HG02678 (cell line): ENCODE data around the gene IQUB.
A peak's percentile ranks its signal among the peaks of the same experiment; 100 is the strongest.
"Not testable (repeated sequence)": the region's sequence is repeated elsewhere in the genome, so short reads cannot be mapped to it uniquely, and the experiment has no call there.

Experiments
- ATAC-seq: cut with Tn5 transposase; IDR thresholded peaks from one replicate; pipeline ENCODE4 v1.9.1; 2021; ENCODE audit warnings: mild to moderate bottlenecking, moderate library complexity; ENCODE audit not compliant: unreplicated experiment

IQUB gene

DNA sequence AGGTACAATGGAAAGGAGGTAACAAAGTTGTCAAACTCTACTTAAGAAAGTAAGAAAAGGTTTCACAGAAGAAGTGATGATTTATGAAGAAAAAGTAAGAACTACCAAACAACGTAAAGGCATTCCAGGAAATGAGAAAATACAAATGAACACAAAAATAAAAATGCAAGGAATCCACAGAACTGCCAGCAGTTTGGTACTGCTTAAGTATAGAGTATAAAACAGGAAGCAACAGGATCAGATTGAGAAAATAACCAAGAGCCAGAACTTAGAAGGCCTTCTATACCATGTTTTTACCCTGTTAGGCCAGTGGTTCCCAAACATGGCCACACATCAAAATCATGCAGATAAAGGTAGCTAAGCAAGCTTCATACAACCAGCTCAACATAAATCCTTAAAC, 14.0 kb upstream of the IQUB start:
- ATAC-seq = no peak

DNA sequence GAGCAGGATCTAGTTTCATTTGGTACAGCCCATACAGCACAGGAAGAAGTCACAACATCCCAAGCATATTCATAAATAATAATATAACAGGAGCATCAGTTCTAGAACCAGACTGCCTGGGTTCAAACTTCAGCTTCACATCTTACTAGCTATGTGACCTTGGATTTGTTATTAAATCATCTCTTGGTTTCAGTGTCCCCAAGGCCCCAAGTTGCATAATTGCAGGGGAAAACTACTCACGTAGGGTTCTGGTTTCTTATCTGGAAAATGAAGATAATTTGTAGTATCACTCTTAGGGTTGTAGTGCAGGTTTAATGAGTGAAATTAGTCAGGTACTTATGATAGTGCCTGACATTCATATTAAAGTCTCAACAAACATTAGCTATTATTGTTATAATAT, 5.5 kb upstream of the IQUB start:
- no peak for ATAC-seq

DNA sequence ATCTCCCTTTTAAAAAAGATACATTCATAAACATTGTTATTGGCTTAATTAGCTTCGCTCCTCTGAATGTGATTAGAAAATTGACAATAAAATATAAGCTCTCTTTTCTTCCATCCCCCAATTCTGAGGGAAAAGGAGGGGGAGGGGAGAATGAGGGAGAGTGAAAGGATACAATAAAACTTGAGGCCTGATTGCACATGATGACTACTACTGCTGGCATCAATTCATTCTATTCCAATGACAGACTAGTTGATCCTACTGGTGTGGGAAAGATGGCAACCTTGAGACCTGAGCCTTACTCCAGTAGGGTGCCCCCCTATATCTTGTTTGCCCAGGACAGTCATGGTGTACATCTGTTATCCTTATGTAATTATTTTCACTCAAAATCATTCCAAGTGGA, 4.5 kb upstream of the IQUB start:
- ATAC-seq = no peak

DNA sequence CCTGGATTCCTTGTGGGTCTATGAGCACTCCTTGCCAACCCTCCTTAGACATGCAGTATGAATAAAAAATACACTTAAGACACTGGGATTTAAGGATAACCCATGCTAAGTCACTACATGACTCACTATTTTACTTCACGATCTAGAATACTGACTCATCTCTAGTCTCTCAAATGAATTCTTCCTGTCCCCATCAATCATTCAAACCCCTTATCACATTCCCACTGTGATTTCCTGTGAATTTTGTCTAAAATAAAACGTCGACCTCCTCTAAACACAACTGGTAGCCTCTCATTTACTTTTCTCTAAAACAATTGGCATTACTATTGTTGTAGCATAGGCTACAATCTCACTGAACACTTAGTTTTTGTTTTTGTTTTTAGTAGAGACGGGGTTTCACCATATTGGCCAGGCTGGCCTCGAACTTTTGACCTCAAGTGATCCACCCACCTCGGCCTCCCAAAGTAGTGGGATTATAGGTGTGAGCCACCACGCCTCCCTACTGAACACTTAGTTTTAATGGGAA, 3.9 kb upstream of the IQUB start:
- no peak for ATAC-seq

DNA sequence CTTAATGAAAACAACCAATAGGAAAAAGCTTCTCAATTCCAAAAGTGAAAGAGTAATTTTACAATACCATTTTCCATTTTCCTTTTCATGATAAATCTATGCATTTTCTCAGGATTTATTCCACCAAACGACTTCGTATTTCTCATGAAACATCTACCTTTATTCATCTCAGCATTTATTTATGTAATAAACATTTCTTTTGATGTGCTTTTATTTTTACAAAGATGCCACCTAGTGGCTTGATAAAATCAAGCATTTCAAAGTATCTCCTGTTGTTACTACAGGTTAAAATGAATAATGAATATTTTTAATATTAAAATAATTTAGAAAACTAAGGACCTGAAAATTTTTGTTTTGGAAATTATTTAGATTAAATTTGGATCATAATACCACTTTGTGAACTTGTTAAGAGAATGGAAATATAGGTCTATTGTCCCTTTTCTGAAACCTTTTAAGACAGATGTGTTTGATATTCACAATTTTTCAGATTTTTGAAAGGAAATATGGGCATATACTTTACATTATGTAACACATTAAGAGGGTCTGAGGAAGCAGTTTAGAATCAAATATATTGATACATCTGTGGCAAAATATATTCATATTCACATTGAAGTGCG, 2.7 kb upstream of the IQUB start:
- no peak for ATAC-seq

DNA sequence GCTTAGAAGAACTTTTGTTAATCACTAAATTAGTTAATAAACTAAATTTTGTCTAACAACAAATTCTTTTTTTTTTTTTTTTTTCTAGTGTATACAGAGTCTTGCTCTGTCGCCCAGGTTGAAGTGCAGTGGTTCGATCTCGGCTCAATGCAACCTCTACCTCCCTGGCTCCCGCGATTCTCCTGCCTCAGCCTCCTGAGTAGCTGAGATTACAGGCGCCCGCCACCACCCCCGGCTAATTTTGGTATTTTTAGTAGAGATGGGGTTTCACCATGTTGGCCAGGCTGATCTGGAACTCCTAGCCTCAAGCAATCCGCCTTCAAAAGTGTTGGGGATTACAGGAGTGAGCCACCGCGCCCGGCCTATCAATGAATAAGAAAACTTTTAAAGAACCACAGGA, 1.1 kb upstream of the IQUB start:
- ATAC-seq = no peak

DNA sequence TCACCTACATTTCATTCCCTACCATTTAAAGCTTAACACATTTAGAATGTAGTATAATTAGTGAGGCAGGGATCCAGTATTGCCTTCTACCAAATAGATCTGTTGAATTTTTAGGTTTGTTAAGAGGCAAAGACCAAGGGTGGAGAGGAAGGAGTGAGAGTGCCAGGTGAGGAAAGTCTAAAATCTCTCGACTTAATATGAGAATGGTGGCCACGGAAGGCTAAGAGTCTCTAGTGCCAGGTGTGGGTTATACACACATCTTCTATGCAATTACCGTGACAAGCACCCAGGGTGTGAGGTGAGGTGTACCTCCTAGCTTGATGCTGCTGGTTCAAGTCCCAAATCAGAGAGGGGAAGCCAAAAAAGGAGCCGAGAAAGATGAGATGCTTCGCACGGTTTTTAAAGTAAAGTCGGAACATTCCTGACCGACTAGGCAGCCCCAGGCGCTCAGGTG, 439 bp downstream of the IQUB start:
- ATAC-seq = peak; percentile 8

DNA sequence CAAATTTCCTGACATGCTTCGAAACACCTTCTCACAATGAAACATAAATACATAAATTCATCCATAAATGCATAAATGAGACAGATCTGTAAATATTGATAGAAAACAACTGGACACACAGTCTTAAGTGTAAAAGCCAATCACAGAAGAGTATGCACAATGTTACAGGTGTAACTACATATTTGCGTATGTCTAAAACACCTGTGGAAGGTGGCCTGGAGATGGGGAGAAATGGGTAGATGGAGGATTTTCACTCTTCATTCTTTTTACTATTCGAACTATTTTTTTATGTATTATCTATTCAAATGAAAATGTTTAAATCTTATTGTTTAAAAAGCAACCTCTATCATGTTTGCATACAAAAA, 860 bp downstream of the IQUB start:
- no peak for ATAC-seq

DNA sequence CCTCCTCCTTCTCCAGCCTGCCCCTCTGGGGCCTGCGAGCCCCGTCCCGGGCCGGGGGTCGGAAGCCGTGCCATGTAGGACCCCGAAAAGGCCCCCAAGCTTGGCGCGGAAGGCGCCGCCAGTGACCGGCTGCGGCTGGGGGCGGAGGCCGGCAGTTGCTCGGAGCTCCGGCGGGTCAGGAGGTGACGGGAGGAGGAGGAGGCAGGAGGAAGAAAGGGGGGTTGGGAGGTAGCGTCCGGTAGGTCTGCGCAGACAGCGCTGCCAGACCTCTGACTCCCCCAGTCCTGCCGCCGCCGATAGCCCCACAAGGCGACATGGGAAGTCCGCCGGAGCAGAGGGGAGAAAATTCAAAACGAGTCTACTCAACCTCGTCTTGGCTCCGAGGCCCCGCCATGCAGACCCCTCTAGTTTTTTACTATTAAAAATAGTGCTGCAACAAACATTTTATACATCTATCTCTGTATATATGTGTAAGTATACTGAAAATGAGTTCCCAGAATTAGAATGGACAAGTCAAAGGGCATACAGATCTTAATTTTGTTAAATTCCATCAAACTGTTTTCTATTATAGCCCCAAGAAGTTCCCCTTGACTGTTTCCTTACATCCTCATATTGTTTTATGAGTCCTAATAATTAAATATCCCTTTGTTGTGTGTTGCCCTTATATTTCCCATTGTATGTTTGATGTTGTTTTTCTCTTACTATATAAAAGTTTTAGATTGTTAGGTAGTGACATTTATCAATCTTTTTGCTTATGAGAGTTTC, 1.4 kb downstream of the IQUB start:
- ATAC-seq = peak; percentile 34

DNA sequence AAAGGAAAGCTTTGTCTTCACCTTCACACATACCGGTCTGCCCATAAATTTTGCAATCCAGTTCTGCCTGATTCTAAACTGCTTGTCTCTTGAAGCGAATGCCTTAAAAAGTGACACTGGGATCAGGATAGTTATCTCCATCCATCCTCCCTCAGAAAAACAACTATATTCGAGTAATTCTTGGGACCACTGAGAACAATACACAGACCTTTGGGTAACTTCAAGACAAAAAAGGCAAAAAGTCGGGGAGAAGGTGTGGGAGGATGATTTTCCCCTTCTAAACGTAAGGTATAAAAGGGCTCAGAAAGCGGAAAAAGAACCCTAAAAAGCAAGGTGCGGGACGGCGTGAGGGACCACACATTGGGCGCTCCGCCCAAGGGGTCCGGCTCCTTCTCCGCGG, 2.1 kb downstream of the IQUB start:
- peak; percentile 3 for ATAC-seq

DNA sequence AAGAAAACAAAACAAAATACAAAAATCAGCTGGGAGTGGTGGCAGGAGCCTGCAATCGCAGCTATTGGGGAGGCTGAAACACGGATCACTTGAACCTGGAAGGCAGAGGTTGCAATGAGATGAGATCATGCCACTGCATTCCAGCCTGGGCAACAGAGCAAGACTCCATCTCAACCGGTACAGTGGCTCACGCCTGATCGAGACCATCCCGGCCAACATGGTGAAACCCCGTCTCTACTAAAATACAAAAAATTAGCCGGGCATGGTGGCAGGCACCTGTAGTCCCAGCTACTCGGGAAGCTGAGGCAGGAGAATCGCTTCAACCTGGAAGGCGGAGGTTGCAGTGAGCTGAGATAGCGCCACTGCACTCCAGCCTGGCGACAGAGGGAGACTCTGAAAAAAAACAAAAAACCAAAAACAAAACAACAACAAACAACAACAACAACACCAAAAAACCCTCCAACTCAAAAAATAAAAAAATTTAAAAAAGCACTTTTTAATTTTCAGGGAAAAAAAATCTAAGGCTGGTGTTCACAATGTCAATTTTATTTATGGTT, 4.3 kb downstream of the IQUB start:
- not testable (repeated sequence) for ATAC-seq

DNA sequence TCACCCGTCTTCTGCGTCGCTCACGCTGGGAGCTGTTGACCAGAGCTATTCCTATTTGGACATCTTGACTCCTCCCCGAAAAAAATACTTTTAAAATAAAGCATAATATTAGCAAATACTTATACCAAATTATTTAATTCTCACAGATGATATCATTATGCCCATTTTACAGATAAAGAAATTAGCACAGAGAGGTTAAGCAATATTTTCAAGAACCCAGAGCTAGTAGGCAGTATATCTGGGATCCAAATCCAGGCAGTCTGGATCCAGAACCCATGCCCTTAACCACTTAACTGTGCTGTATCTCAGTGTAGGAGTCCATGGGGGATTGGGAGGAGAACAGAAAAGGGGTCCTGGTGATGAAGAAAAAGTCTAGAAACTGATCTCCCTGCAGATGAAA, 6.1 kb downstream of the IQUB start:
- no peak for ATAC-seq

DNA sequence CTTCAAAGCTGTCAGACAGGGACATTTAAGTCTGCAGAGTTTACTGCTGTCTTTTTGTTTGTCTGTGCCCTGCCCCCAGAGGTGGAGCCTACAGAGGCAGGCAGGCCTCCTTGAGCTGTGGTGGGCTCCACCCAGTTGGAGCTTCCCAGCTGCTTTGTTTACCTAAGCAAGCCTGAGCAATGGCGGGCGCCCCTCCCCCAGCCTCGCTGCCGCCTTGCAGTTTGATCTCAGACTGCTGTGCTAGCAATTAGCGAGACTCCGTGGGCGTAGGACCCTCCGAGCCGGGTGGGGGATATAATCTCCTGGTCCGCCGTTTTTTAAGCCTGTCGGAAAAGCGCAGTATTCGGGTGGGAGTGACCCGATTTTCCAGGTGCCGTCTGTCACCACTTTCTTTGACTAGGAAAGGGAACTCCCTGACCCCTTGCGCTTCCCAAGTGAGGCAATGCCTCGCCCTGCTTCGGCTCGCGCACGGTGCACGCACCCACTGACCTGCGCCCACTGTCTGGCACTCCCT, 6.6 kb downstream of the IQUB start:
- ATAC-seq = not testable (repeated sequence)

DNA sequence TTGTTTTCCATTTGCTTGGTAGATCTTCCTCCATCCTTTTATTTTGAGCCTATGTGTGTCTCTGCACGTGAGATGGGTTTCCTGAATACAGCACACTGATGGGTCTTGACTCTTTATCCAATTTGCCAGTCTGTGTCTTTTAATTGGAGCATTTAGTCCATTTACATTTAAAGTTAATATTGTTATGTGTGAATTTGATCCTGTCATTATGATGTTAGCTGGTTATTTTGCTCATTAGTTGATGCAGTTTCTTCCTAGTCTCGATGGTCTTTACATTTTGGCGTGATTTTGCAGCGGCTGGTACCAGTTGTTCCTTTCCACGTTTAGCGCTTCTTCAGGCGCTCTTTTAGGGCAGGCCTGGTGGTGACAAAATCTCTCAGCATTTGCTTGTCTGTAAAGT, 7.9 kb downstream of the IQUB start:
- not testable (repeated sequence) for ATAC-seq

DNA sequence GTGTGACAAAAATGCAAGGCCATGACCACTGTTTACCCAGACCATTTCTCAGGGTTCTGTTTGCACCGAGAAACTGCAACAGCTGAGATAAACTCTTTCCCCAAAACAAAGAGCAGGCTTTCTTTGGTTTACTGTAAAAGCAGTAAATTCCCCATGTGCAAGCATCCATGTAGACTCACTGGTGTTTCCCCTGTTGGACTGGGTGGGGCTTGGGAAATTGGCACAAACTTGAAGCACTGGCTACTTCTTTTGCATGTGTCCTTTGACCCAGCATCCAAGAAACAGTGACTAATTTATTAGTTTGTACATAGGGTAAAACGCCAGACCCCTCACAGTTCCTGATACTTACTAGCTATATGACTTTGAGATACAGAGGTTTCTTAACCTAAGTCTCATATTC, 12.3 kb downstream of the IQUB start:
- ATAC-seq = no peak

DNA sequence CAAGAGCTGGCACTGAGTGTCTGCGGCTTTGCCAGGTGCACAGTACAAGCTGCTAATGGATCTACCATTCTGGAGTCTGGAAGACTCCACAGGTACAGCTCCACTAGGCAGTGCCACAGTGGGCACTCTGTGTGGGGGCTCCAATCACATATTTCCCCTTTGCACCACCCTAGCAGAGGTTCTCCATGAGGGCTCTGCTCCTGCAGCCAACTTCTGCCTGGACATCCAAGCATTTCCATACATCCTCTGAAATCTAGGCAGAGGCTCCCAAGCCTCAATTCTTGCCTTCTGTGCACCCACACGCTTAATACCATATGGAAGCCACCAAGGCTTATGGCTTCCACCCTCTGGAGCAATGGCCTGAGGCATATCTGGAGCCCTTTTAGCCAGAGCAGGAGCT, 29.2 kb downstream of the IQUB start:
- ATAC-seq = no peak

DNA sequence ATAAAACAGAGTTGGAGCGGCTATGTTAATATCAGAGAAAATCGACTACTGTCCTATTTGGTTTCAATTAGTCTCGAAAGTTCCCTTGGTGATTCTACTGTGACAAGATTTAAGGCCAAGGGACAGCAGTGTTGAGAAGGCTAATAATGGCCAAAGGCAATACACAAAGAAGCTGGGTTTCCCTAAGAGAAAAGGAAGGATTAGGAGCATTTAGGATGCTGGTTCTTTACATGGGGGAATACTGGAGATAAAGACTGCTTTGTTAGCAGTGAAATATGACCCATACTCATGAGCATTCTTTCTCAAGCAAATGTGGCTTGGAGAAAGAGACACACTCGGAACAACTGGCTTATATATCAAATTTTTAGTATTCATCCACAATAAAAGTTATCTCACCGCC, 32.2 kb downstream of the IQUB start:
- ATAC-seq = no peak

DNA sequence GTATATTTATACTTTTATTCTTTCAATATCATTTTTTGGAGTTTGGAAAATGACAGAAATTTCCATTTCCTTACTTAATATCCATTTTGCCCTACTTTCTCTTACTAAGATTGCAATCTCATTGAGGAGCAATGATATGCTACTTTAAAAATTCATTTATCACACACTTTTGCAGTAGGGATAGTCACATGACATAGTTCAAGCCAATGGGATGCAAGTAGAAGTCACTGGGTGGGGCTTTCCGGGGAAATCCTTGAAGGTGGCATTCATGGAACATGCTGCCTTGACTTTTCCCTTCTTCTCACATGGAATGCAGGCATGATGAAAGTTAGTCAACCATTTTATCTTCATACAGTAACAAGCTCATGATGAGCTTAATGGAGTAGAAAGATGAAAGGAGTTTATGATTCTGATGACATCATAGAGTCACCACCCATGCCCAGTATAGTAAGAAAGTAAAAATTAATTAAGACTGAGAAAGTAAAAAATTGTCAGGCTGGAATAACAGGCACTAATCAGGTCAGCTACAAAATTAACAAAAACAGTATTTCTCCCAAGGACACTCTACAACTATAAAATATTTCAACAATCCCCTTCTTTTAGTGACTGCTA, 33.4 kb downstream of the IQUB start:
- no peak for ATAC-seq

DNA sequence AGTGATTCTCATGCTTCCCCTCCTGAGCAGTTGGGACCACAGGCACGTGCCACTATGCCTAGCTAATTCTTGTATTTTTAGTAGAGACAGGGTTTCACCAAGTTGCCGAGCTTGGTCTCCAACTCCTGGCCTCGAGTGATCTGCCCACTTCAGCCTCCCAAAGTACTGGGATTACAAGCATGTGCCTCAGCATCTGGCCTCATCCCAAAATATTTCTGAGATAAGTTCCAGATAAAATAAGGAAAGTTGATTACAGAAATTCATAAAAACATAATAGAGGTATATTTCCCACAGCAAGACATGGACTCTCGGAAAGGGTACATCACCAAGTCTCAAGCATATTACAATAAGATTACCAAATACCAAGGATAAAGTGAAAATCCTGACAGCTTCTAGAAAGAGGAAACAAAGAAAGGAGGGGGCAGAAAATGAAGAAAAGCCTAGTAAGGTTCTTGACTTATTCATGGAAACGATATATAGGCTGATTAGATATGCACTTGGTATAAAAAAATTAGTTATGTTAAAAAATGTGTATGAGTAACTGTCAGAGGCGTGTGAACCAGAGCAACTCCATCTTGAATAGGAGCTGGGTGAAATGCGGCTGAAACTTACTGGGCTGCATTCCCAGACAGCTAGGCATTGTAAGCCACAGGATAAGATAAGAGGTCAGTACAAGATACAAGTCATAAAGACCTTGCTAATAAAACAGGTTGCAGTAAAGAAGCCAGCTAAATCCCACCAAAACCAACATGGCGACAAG, 35.0 kb downstream of the IQUB start:
- no peak for ATAC-seq

DNA sequence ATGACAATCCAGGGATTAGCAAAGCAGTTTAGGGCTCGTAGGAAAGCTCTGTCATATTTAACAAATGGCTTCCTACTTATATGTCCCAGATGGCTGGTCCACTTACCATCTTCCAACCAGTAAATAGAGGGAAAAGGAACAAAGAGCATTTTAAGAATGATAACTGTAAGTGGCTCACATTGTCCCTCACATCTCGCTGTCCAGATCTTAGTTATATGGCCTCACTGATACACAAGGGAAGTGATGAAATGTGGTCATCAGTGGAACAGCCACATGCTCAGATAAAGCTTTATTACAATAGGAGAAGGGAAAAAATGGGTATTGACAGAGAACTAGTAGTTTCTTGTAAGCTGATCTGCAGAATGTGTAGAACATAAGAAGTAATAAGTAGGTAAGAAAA, 35.8 kb downstream of the IQUB start:
- ATAC-seq = no peak

DNA sequence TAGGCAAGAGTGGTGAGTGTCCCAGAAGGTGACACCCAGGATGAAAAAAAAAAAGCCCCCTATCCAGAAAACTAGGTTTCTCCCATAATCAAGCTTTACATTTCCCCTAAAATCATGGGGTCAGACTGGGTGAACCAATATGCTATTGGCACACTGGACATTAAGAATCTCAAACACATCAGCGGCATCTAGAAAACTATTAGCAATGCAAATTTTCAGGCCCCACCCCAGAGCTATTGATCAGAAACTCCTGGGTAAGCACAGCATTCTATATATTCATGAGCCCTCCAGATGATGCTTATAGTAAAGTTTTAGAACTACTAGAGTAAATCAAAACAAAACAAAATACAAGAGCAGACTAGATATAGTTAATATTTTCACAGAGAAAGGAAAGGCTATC, 36.4 kb downstream of the IQUB start:
- no peak for ATAC-seq
